A549 (cell line): ENCODE measurements around the gene NR3C2. TPM values are rescaled to one million over a fixed set of nuclear protein-coding genes. Genes with fewer than 3 reads are reported as not detected.

Experiments
- ATAC-seq, 2 experiments: fragments of 200-7000 bp in 1 of 2; fragments of >200 bp in 1 of 2; cut with Nextera tagmentation in 1 of 2; cut with Tn5 transposase in 1 of 2; 3 replicates each; pipeline versions ENCODE4 v1.8.0 to v1.9.1; 2018 to 2020; ENCODE audit warnings: mild to moderate bottlenecking in 1 of 2, moderate library complexity in 1 of 2
- CTCF ChIA-PET: fragments of 300-600 bp; sonication (Branson Sonifier 250); formaldehyde crosslinking; extraction: SDS; loops from one replicate; lab custom pipeline; 2021; ENCODE audit warnings: antibody characterized with exemption, inconsistent platforms; lab: Yijun Ruan, JAX
- POLR2A ChIA-PET: fragments of 350-600 bp; formaldehyde crosslinking; extraction: SDS; loops from one replicate; lab custom pipeline; 2021; ENCODE audit warnings: antibody characterized with exemption, inconsistent platforms; lab: Yijun Ruan, JAX
- DNase-seq, 2 experiments: peaks; one replicate each; pipeline versions ENCODE4 v3.0.0 to v3.0.0-alpha.2; 2011 to 2016; ENCODE audit warnings: low read depth in 1 of 2, low spot score in 1 of 2
- FAIRE-seq: peaks from 2 replicates; lab custom pipeline; 2011; peaks lifted over from hg19 to GRCh38; lab: Jason Lieb, UNC
- H3K27ac ChIP-seq, 2 experiments: fragments of >200 bp; sonication (Bioruptor Twin); formaldehyde crosslinking; 3 replicates each; pipeline ENCODE4 v1.5.1; 2016 to 2017
- H3K4me1 ChIP-seq: fragments of >200 bp; sonication (Bioruptor Twin); formaldehyde crosslinking; 3 replicates; pipeline ENCODE4 v1.6.1; 2016
- H3K4me2 ChIP-seq: fragments of >200 bp; sonication (Bioruptor Twin); formaldehyde crosslinking; 3 replicates; pipeline ENCODE4 v1.6.1; 2016
- H3K4me3 ChIP-seq: fragments of >200 bp; sonication (Bioruptor Twin); formaldehyde crosslinking; 3 replicates; pipeline ENCODE4 v1.5.1; 2016
- H3K9me3 ChIP-seq: fragments of >200 bp; sonication (Bioruptor Twin); formaldehyde crosslinking; 3 replicates; pipeline ENCODE4 v1.6.1; 2016
- ATOH8 ChIP-seq: fragments of 250-450 bp; sonication (Bioruptor Pico); IDR thresholded peaks from 2 replicates; pipeline ENCODE4 v1.5.0; 2020; ENCODE audit warnings: low read depth, mild to moderate bottlenecking, moderate library complexity
- BCL3 ChIP-seq: fragments of >200 bp; sonication (Bioruptor Twin); formaldehyde crosslinking; IDR thresholded peaks from 3 replicates; pipeline ENCODE4 v1.6.1; 2016
- BHLHE40 ChIP-seq: IDR thresholded peaks from 2 replicates; pipeline ENCODE4 v1.6.1; 2012; ENCODE audit warnings: low read depth, low read length, inconsistent platforms
- CBX2 ChIP-seq: fragments of 200-600 bp; sonication (generic); IDR thresholded peaks from 2 replicates; pipeline ENCODE4 v1.6.1; 2016; ENCODE audit warnings: low read depth, mild to moderate bottlenecking, borderline replicate concordance
- CEBPB ChIP-seq, 2 experiments: fragments of >200 bp in 1 of 2; sonication (Bioruptor Twin) in 1 of 2; formaldehyde crosslinking in 1 of 2; IDR thresholded peaks; 2 replicates each; pipeline ENCODE4 v1.6.1; 2012 to 2016
- CTCF ChIP-seq: fragments of >200 bp; sonication (Bioruptor Twin); formaldehyde crosslinking; IDR thresholded peaks from 3 replicates; pipeline ENCODE4 v1.5.1; 2016
- EHF ChIP-seq: fragments of 250-450 bp; sonication (Bioruptor Pico); IDR thresholded peaks from 2 replicates; pipeline ENCODE4 v1.5.0; 2020; ENCODE audit warnings: mild to moderate bottlenecking
- ESRRA ChIP-seq: fragments of 150-350 bp; IDR thresholded peaks from 2 replicates; pipeline ENCODE4 v1.6.1; 2014; ENCODE audit warnings: mild to moderate bottlenecking, low read length, borderline replicate concordance
- FOSB ChIP-seq: fragments of 250-450 bp; sonication (Bioruptor Pico); IDR thresholded peaks from 2 replicates; pipeline ENCODE4 v1.5.0; 2020; ENCODE audit warnings: mild to moderate bottlenecking, moderate library complexity
- HDAC2 ChIP-seq: fragments of 200-600 bp; sonication (generic); IDR thresholded peaks from 2 replicates; pipeline ENCODE4 v1.6.1; 2016
- JUN ChIP-seq, 2 experiments: fragments of >200 bp; sonication (Bioruptor Twin); formaldehyde crosslinking; IDR thresholded peaks; 2 replicates in 1 of 2; 3 replicates in 1 of 2; pipeline ENCODE4 v1.6.1; 2016 to 2017
- NFE2L2 ChIP-seq: fragments of 150-350 bp; conservative IDR thresholded peaks from 2 replicates; pipeline ENCODE4 v1.6.1; 2014; ENCODE audit warnings: low read length
- POLR2A ChIP-seq: IDR thresholded peaks from 2 replicates; pipeline ENCODE4 v1.6.1; 2012; ENCODE audit warnings: mild to moderate bottlenecking, low read length
- RARB ChIP-seq: fragments of 250-450 bp; sonication (Bioruptor Pico); IDR thresholded peaks from 2 replicates; pipeline ENCODE4 v1.8.0; 2021; ENCODE audit warnings: mild to moderate bottlenecking, moderate library complexity
- RCOR1 ChIP-seq: fragments of 150-350 bp; IDR thresholded peaks from 2 replicates; pipeline ENCODE4 v1.6.1; 2014; ENCODE audit warnings: antibody characterized with exemption, low read length, low read depth
- RNF2 ChIP-seq: fragments of 200-600 bp; sonication (generic); IDR thresholded peaks from 2 replicates; pipeline ENCODE4 v1.6.1; 2016; ENCODE audit warnings: low read depth, mild to moderate bottlenecking, antibody characterized with exemption, moderate library complexity, borderline replicate concordance
- ZC3H11A ChIP-seq: fragments of 450-650 bp; IDR thresholded peaks from 2 replicates; pipeline ENCODE4 v1.6.1; 2014; ENCODE audit warnings: antibody characterized with exemption, mild to moderate bottlenecking
- WGBS: methylation state at CpG from one replicate; pipeline ENCODE4 v1.1.6; 2017; ENCODE audit errors: missing lambda C conversion rate; 5-methylcytosine and 5-hydroxymethylcytosine counted together
- polyA plus RNA-seq, 4 experiments: library from polyadenylated mRNA; depleted of rRNA in 3 of 4; stranded (reverse); fragments of >200 nt; fragmentation: RNase III in 1 of 4; extraction: RNeasy Plus Mini Kit Qiagen cat#74134 plus additional on column Dnase treatment in 1 of 4; gene quantifications; 2 replicates in 3 of 4; 3 replicates in 1 of 4; pipeline ENCODE4 v1.2.3, GENCODE V29; 2011 to 2017
- TF ChIP-seq, protein P1 (sequence below): IDR thresholded peaks from 2 replicates; pipeline ENCODE4 v1.6.1; 2012; ENCODE audit warnings: low read depth, borderline replicate concordance
- TF ChIP-seq, protein P2 (sequence below): fragments of >200 bp; sonication (Bioruptor Twin); formaldehyde crosslinking; IDR thresholded peaks from 2 replicates; pipeline ENCODE4 v1.6.1; 2016
- TF ChIP-seq, protein P3 (sequence below): fragments of 450-650 bp; IDR thresholded peaks from 2 replicates; pipeline ENCODE4 v1.6.1; 2014; ENCODE audit warnings: antibody characterized with exemption

The NR3C2 gene
- polyA plus RNA-seq, 2 of the 4 experiments (the other 2 are of a cell fraction), result 0.01 to 0.03 TPM

- Histone ChIP-seq H3K27ac (no peak overlapping the region), H3K9me3 (no peaks in the 10 kb centered on the region), H3K4me1 (no peaks in the 10 kb centered on the region), H3K4me2 (no peak overlapping the region)
- CTCF ChIA-PET, result no interaction called here
- 15% methylated on average over 2 of the region's 2 CpGs for WGBS
- DNase-seq, result no peak
- no peak for FAIRE-seq
- ATAC-seq, result no peak
- no peak for TF ChIP-seq ESRRA
- TF ChIP-seq, protein P1, sequence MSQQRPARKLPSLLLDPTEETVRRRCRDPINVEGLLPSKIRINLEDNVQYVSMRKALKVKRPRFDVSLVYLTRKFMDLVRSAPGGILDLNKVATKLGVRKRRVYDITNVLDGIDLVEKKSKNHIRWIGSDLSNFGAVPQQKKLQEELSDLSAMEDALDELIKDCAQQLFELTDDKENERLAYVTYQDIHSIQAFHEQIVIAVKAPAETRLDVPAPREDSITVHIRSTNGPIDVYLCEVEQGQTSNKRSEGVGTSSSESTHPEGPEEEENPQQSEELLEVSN, result no peak
- TF ChIP-seq, all 56 proteins: peak for 0
- POLR2A ChIA-PET, result no interaction called here
- no peak overlapping the region for H3K4me3 ChIP-seq
Observed at GRCh38 chr4:148346657-148347056, 95.6 kb downstream of the NR3C2 start.

DNA sequence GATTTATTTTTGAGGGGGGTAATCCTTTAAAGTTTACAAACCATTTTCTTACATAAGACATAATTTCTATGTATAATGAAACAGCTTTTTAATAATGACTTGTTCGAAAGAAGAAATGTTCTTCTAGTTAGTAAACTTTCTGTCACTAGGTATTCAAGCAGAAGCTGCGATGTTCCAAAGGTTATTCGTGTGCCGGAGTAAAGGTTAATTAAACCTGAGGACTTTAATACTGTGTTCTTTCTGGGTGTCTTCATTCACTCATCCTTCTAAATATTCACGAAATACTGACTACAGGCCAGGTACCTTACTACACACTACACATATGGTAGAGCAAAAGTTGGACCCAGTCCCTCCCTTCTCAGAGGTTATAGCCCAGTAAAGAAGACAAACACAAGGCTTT is 96.7 kb downstream of the NR3C2 start:
- ChIA-PET POLR2A (no interaction called here), CTCF (no interaction called here)
- WGBS, result 51% methylated on average over 5 of the region's 5 CpGs

More for the DNA sequence above, 96.7 kb downstream of the NR3C2 start:
- H3K9me3 ChIP-seq, result no peaks in the 10 kb centered on the region
- DNase-seq (no peak), FAIRE-seq (no peak), ATAC-seq (no peak)
- no peaks in the 10 kb centered on the region for H3K4me1 ChIP-seq
- no peak overlapping the region for H3K27ac ChIP-seq
- H3K4me3 ChIP-seq, result no peak overlapping the region
- no peak overlapping the region for H3K4me2 ChIP-seq
- no peak for TF ChIP-seq CEBPB (IDR thresholded peaks at IDR 0.05)
- no peak for TF ChIP-seq CTCF
- no peak for TF ChIP-seq RCOR1
- no peak for TF ChIP-seq ATOH8 (CRISPR knock-in tag)
- TF ChIP-seq POLR2A, result no peak
- no peak for TF ChIP-seq CBX2
- TF ChIP-seq NFE2L2, result no peak
- TF ChIP-seq EHF (CRISPR knock-in tag), result no peak
- TF ChIP-seq HDAC2, result no peak
- TF ChIP-seq BCL3, result no peak
- no peak for TF ChIP-seq RNF2
- TF ChIP-seq BHLHE40, result no peak
- TF ChIP-seq RARB (CRISPR knock-in tag), result no peak
- TF ChIP-seq, protein P1, result no peak
- no peak for TF ChIP-seq ZC3H11A
- TF ChIP-seq JUN (IDR thresholded peaks at IDR 0.05), result no peak
- TF ChIP-seq, protein P2, sequence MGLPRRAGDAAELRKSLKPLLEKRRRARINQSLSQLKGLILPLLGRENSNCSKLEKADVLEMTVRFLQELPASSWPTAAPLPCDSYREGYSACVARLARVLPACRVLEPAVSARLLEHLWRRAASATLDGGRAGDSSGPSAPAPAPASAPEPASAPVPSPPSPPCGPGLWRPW, result no peak
- TF ChIP-seq FOSB (CRISPR knock-in tag), result no peak
- TF ChIP-seq, protein P3, sequence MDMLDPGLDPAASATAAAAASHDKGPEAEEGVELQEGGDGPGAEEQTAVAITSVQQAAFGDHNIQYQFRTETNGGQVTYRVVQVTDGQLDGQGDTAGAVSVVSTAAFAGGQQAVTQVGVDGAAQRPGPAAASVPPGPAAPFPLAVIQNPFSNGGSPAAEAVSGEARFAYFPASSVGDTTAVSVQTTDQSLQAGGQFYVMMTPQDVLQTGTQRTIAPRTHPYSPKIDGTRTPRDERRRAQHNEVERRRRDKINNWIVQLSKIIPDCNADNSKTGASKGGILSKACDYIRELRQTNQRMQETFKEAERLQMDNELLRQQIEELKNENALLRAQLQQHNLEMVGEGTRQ, result no peak
- TF ChIP-seq, all 56 proteins: peak for 0
